Measurements from ENCODE around the gene MRRF.

- TF ChIP-seq CTCF (IDR thresholded peaks at IDR 0.05) (no peak), POLR2A (IDR thresholded peaks at IDR 0.05) (no peak)
Measured at GRCh38 chr9:122226758-122227574, 37.7 kb upstream of the MRRF start.

Measured in prostate gland (tissue), 2 donors.